ENCODE data around the gene POLN. TPM values are rescaled to one million over a fixed set of nuclear protein-coding genes. Genes with fewer than 3 reads are reported as not detected.

The POLN gene
- polyA plus RNA-seq, 2 of the 4 experiments (the other 2 are of a cell fraction) = 2.4 to 2.9 TPM

DNA sequence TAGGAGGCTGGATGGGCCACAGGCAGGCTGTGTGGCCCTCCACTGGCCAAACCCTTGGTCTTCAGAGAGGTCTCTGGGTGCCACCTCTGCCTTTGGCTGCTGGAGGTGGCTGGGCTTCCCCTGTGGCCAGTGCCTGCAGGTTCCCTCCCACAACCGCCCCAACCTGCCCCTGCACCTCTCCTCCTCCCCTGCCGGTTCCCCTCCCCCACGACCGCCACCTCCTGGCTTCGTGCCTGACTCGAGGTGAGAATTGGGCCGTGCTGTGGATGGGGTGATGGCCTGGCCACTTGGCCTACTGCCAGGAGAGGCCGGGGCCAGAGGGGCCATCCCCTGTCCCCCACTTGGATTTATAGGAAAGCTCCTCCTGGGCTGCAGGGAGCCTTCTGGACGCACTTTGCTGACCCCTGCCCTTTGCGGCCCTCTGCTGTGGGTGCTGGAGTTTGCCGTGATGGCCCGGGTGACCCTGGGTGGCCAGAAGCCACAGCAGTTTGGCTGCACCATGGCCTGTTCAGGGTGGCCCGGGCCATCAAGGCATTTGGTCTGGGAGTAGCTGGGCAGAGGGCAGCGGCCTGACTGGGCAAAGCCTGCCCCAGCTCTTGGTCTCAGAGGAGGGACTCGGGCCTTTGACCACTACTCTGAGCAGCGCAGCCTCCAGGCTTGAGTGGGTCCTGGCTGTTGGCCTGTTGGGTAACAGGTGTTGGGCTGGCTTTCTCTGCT is 179.0 kb downstream of the POLN start:
- POLR2A ChIA-PET = no interaction called here
- 81% methylated on average over 7 of the region's 16 CpGs for WGBS (ENCODE audit: missing lambda C conversion rate)
- H3K9me3 ChIP-seq = no peaks in the 10 kb centered on the region
- ATAC-seq = peak in 1 of 2 experiments; percentile 29; a peak in 3 of 6 replicates
- no peak overlapping the region for H3K4me2 ChIP-seq
- H3K27ac ChIP-seq = no peak overlapping the region
- CTCF ChIA-PET = interaction anchor here (1.0 to 1.1 kb wide), 2 partner anchors 14 to 19 kb away, joined by 3 read pairs; no protein-coding TSS in a partner anchor
- DNase-seq (ENCODE audit: low read depth in 1 of 2, low spot score in 1 of 2) = no peak
- TF ChIP-seq, protein P1, sequence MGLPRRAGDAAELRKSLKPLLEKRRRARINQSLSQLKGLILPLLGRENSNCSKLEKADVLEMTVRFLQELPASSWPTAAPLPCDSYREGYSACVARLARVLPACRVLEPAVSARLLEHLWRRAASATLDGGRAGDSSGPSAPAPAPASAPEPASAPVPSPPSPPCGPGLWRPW (IDR thresholded peaks at IDR 0.05) = no peak
- no peak for TF ChIP-seq HOXB13 (CRISPR knock-in tag; IDR thresholded peaks at IDR 0.05; ENCODE audit: low read depth)
- TF ChIP-seq, protein P2, sequence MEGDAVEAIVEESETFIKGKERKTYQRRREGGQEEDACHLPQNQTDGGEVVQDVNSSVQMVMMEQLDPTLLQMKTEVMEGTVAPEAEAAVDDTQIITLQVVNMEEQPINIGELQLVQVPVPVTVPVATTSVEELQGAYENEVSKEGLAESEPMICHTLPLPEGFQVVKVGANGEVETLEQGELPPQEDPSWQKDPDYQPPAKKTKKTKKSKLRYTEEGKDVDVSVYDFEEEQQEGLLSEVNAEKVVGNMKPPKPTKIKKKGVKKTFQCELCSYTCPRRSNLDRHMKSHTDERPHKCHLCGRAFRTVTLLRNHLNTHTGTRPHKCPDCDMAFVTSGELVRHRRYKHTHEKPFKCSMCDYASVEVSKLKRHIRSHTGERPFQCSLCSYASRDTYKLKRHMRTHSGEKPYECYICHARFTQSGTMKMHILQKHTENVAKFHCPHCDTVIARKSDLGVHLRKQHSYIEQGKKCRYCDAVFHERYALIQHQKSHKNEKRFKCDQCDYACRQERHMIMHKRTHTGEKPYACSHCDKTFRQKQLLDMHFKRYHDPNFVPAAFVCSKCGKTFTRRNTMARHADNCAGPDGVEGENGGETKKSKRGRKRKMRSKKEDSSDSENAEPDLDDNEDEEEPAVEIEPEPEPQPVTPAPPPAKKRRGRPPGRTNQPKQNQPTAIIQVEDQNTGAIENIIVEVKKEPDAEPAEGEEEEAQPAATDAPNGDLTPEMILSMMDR (IDR thresholded peaks at IDR 0.05) = no peak
- no peak for TF ChIP-seq HOXA7 (CRISPR knock-in tag; IDR thresholded peaks at IDR 0.05)
- no peak for TF ChIP-seq MAZ (IDR thresholded peaks at IDR 0.05; ENCODE audit: borderline replicate concordance, low read depth, low read length)
- TF ChIP-seq CBX2 (IDR thresholded peaks at IDR 0.05; ENCODE audit: borderline replicate concordance, low read depth) = no peak
- no peak for TF ChIP-seq RNF2 (IDR thresholded peaks at IDR 0.05; ENCODE audit: borderline replicate concordance, low read depth)
- TF ChIP-seq MAFK (IDR thresholded peaks at IDR 0.05; ENCODE audit: partially characterized antibody) = no peak
- TF ChIP-seq TP53 (CRISPR knock-in tag; IDR thresholded peaks at IDR 0.05) = no peak
- no peak for TF ChIP-seq ZSCAN20 (CRISPR knock-in tag; IDR thresholded peaks at IDR 0.05)
- no peak for TF ChIP-seq EHF (CRISPR knock-in tag; IDR thresholded peaks at IDR 0.05)
- TF ChIP-seq, protein P3, sequence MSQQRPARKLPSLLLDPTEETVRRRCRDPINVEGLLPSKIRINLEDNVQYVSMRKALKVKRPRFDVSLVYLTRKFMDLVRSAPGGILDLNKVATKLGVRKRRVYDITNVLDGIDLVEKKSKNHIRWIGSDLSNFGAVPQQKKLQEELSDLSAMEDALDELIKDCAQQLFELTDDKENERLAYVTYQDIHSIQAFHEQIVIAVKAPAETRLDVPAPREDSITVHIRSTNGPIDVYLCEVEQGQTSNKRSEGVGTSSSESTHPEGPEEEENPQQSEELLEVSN (IDR thresholded peaks at IDR 0.05; ENCODE audit: borderline replicate concordance, low read depth) = no peak
- no peak for FAIRE-seq
- no peak overlapping the region for H3K4me3 ChIP-seq
- H3K4me1 ChIP-seq = peaks cover 11% of the 10 kb centered on the region; the same call in 1 of the 3 replicates

DNA sequence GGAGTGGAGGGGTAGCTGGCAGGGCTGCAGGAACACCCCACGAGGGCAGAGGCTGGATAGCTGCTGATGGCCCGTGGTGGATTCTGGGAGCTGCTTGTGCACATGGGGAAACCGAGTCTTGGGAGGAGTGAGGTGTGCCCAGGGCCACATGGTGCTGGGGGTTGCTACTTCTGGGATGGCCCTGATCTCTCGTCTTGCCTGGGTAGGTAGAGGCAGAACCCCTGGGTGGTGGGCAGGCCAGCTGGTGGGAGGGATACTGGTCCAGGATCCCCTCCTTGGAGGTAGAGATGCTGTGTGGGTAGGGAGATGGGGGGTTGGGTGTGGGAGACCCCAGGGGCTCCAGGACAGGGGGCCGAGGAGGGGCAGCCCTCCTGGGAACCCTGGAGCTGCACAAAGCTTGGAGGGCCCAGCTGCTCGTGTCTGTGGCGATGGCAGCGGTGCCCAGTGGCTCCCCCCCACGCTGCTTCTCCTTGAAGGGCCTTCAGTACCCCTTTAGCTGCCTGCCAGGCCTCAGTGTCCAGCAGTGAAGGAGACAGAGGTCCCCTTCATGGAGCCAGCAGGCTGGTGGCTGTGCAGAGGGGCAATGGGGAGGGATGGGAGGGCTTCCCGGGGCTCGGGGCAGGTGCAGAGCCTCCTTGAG is 179.6 kb downstream of the POLN start:
- DNase-seq (ENCODE audit: low read depth in 1 of 2, low spot score in 1 of 2) = no peak
- Histone ChIP-seq H3K4me2 (no peak overlapping the region), H3K4me3 (no peak overlapping the region), H3K4me1 (peaks cover 11% of the 10 kb centered on the region; the same call in 1 of the 3 replicates), H3K27ac (no peak overlapping the region), H3K9me3 (no peaks in the 10 kb centered on the region)
- no peak for FAIRE-seq
- ATAC-seq = no peak
- TF ChIP-seq MYC (IDR thresholded peaks at IDR 0.05; ENCODE audit: borderline replicate concordance, low read length) (no peak), CBX2 (IDR thresholded peaks at IDR 0.05; ENCODE audit: borderline replicate concordance, low read depth) (no peak), JUNB (IDR thresholded peaks at IDR 0.05) (no peak), TP53 (CRISPR knock-in tag; IDR thresholded peaks at IDR 0.05) (no peak), HOXA7 (CRISPR knock-in tag; IDR thresholded peaks at IDR 0.05) (no peak), ZSCAN20 (CRISPR knock-in tag; IDR thresholded peaks at IDR 0.05) (no peak), CHD4 (IDR thresholded peaks at IDR 0.05; ENCODE audit: borderline replicate concordance) (no peak)
- TF ChIP-seq, protein P3 (IDR thresholded peaks at IDR 0.05; ENCODE audit: borderline replicate concordance, low read depth) = no peak
- TF ChIP-seq, protein P2 (IDR thresholded peaks at IDR 0.05) = no peak
- TF ChIP-seq, protein P4, sequence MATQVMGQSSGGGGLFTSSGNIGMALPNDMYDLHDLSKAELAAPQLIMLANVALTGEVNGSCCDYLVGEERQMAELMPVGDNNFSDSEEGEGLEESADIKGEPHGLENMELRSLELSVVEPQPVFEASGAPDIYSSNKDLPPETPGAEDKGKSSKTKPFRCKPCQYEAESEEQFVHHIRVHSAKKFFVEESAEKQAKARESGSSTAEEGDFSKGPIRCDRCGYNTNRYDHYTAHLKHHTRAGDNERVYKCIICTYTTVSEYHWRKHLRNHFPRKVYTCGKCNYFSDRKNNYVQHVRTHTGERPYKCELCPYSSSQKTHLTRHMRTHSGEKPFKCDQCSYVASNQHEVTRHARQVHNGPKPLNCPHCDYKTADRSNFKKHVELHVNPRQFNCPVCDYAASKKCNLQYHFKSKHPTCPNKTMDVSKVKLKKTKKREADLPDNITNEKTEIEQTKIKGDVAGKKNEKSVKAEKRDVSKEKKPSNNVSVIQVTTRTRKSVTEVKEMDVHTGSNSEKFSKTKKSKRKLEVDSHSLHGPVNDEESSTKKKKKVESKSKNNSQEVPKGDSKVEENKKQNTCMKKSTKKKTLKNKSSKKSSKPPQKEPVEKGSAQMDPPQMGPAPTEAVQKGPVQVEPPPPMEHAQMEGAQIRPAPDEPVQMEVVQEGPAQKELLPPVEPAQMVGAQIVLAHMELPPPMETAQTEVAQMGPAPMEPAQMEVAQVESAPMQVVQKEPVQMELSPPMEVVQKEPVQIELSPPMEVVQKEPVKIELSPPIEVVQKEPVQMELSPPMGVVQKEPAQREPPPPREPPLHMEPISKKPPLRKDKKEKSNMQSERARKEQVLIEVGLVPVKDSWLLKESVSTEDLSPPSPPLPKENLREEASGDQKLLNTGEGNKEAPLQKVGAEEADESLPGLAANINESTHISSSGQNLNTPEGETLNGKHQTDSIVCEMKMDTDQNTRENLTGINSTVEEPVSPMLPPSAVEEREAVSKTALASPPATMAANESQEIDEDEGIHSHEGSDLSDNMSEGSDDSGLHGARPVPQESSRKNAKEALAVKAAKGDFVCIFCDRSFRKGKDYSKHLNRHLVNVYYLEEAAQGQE (IDR thresholded peaks at IDR 0.05) = no peak
- ChIA-PET CTCF (interaction anchor here (0.8 to 1.0 kb wide), 2 partner anchors 13 to 158 kb away, joined by 3 read pairs; no protein-coding TSS in a partner anchor), POLR2A (no interaction called here)
- 95% methylated on average over 7 of the region's 11 CpGs for WGBS (ENCODE audit: missing lambda C conversion rate)
